WERI-Rb-1 (cell line): ENCODE results near the gene XRCC4.

ENCODE experiments used
- DNase-seq: peaks from one replicate; pipeline ENCODE4 v3.0.0-alpha.2; 2020
- H3K27ac ChIP-seq: fragments of 250-450 bp; sonication (Bioruptor Pico); 2 replicates; pipeline ENCODE4 v1.5.1; 2020; ENCODE audit warnings: mild to moderate bottlenecking, moderate library complexity
- H3K27me3 ChIP-seq: fragments of 250-450 bp; sonication (Bioruptor Pico); 2 replicates; pipeline ENCODE4 v1.5.1; 2021; ENCODE audit warnings: mild to moderate bottlenecking, low read depth, moderate library complexity; ENCODE audit not compliant: insufficient read depth, severe bottlenecking
- H3K36me3 ChIP-seq: fragments of 250-450 bp; sonication (Bioruptor Pico); 2 replicates; pipeline ENCODE4 v1.5.1; 2020; ENCODE audit warnings: mild to moderate bottlenecking, moderate library complexity
- H3K4me3 ChIP-seq: 2 replicates; pipeline ENCODE4 v1.5.1; 2011; ENCODE audit warnings: low read depth, mild to moderate bottlenecking, control low read depth, low read length
- H3K9me3 ChIP-seq: fragments of 250-450 bp; sonication (Bioruptor Pico); 2 replicates; pipeline ENCODE4 v1.5.1; 2021; ENCODE audit warnings: mild to moderate bottlenecking, moderate library complexity; ENCODE audit not compliant: severe bottlenecking
- TF ChIP-seq, protein P1 (sequence below): IDR thresholded peaks from 2 replicates; pipeline ENCODE4 v1.5.1; 2011; ENCODE audit warnings: low read depth, mild to moderate bottlenecking, control low read depth, inconsistent platforms, low read length

The XRCC4 gene

DNA sequence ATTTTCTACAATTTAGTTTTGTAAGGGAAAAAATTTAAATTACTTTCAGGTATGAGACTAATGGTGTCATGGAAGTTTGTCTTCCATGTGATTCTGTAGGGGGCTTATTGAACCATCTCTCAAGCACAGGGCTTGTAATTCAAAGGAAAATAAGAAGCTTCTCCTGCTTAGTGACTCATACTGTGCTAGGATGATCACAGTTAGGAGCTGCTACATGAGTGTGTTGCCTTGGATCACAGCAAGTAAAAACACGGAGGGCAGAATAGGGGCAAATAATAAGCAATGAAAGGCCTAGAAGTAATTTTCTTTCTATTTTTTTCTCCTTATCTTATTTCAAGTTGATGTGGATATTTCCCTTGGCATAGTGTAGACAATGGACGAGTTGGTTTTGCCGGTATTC, 29.1 kb upstream of the XRCC4 start:
- no peaks in the 10 kb centered on the region for H3K36me3 ChIP-seq
- no peak overlapping the region for H3K27ac ChIP-seq
- H3K27me3 ChIP-seq: no peaks in the 10 kb centered on the region
- no peaks in the 10 kb centered on the region for H3K9me3 ChIP-seq
- TF ChIP-seq, protein P1, sequence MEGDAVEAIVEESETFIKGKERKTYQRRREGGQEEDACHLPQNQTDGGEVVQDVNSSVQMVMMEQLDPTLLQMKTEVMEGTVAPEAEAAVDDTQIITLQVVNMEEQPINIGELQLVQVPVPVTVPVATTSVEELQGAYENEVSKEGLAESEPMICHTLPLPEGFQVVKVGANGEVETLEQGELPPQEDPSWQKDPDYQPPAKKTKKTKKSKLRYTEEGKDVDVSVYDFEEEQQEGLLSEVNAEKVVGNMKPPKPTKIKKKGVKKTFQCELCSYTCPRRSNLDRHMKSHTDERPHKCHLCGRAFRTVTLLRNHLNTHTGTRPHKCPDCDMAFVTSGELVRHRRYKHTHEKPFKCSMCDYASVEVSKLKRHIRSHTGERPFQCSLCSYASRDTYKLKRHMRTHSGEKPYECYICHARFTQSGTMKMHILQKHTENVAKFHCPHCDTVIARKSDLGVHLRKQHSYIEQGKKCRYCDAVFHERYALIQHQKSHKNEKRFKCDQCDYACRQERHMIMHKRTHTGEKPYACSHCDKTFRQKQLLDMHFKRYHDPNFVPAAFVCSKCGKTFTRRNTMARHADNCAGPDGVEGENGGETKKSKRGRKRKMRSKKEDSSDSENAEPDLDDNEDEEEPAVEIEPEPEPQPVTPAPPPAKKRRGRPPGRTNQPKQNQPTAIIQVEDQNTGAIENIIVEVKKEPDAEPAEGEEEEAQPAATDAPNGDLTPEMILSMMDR: no peak
- no peak overlapping the region for H3K4me3 ChIP-seq
- no peak for DNase-seq

DNA sequence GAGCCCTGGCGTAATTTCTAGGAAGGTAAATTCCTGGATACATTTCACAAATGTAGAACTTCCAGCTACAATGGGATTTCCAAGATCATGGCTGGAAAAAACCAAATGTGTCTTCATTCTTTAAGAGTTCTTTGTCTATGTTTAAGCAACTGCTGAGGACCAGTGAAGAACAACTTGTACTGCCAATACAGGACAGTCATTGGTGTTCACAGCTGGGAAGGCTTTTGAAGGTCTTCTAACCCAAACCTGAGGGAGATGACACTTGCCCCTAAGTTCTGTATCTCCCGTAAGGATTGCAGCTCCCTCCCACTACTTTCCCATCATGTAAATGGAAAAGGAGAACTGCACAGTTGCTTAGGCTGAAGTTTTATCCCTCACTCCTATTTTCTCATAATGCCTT, 28.5 kb upstream of the XRCC4 start:
- H3K9me3 ChIP-seq: no peaks in the 10 kb centered on the region
- TF ChIP-seq, protein P1: no peak
- H3K36me3 ChIP-seq: no peaks in the 10 kb centered on the region
- no peak overlapping the region for H3K4me3 ChIP-seq
- no peak for DNase-seq
- no peaks in the 10 kb centered on the region for H3K27me3 ChIP-seq
- no peak overlapping the region for H3K27ac ChIP-seq

GRCh38 chr5:83049370-83049885, 27.9 kb upstream of the XRCC4 start:
- no peak for DNase-seq
- TF ChIP-seq, protein P1: no peak
- no peak overlapping the region for H3K27ac ChIP-seq
- no peaks in the 10 kb centered on the region for H3K36me3 ChIP-seq
- H3K9me3 ChIP-seq: no peaks in the 10 kb centered on the region
- no peak overlapping the region for H3K4me3 ChIP-seq
- H3K27me3 ChIP-seq: no peaks in the 10 kb centered on the region

- TF ChIP-seq, protein P1: no peak
- Histone ChIP-seq H3K27ac (no peak overlapping the region), H3K27me3 (no peaks in the 10 kb centered on the region), H3K4me3 (no peak overlapping the region), H3K9me3 (no peaks in the 10 kb centered on the region), H3K36me3 (no peaks in the 10 kb centered on the region)
- DNase-seq: no peak
These were observed 26.5 kb upstream of the XRCC4 start for GRCh38 chr5:83050723-83051340.

DNA sequence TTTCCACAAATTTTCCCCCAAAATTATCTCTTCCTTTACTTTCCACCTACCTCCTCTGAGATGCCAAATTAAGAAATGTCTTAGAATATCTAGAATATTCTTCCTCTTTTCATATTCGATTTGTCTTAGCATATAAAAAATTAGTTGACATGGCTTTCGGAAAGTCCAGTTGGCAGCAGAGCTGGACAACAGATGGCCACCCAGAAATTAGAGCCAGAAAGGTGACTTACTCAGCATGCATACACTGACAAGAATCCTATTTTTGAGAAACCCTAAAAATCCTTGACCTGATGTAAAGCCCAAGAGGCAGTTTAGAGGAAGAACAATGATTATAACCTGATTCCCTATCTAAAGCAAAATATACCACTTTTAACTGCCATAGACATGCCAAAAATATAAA, 22.2 kb upstream of the XRCC4 start:
- peaks cover 9% of the 10 kb centered on the region for H3K36me3 ChIP-seq

More for the DNA sequence above, 22.2 kb upstream of the XRCC4 start:
- TF ChIP-seq, protein P1: no peak
- Histone ChIP-seq H3K27me3 (no peaks in the 10 kb centered on the region), H3K9me3 (no peaks in the 10 kb centered on the region), H3K27ac (no peak overlapping the region), H3K4me3 (no peak overlapping the region)
- no peak for DNase-seq
